Endothelial cell of umbilical vein (primary cell): ENCODE data around the gene SPC25. TPM values are rescaled to one million over a fixed set of nuclear protein-coding genes. Genes with fewer than 3 reads are reported as not detected.

ENCODE experiments used
- BruUV-seq: library from RNA; stranded (reverse); fragments of 400-500 nt; replicated peaks from 2 replicates; lab custom pipeline; 2021; lab: Mats Ljungman, UMichigan
- CTCF ChIA-PET: fragments of 300-600, 350-600 bp; sonication (Branson Sonifier 250); formaldehyde crosslinking; loops from one replicate; lab custom pipeline; 2021; ENCODE audit warnings: antibody characterized with exemption, inconsistent platforms; lab: Charles Lee
- POLR2A ChIA-PET: fragments of 300-600, 350-600 bp; sonication (Branson Sonifier 250); formaldehyde crosslinking; loops from one replicate; lab custom pipeline; 2021; ENCODE audit warnings: antibody characterized with exemption, inconsistent platforms; lab: Charles Lee
- DNase-seq: peaks from one replicate; pipeline ENCODE4 v3.0.0-alpha.2; 2011; ENCODE audit warnings: low read depth, low spot score
- FAIRE-seq: peaks from 2 replicates; lab custom pipeline; 2011; peaks lifted over from hg19 to GRCh38; lab: Jason Lieb, UNC
- H2AFZ ChIP-seq: 2 replicates; pipeline ENCODE4 v1.6.0; 2012; ENCODE audit warnings: low read depth, low read length, control low read depth, inconsistent platforms
- H3K27ac ChIP-seq: 2 replicates; pipeline ENCODE4 v1.5.1; 2011; ENCODE audit warnings: low read depth, mild to moderate bottlenecking, control low read depth, low read length, moderate library complexity; ENCODE audit not compliant: insufficient read depth
- H3K27me3 ChIP-seq, 2 experiments: 2 replicates each; pipeline versions ENCODE4 v1.6.0 to v1.6.1; 2011; ENCODE audit warnings: low read length in 2 of 2, mixed read lengths in 1 of 2; ENCODE audit not compliant: control insufficient read depth in 2 of 2, insufficient read depth in 2 of 2
- H3K36me3 ChIP-seq, 2 experiments: 2 replicates in 1 of 2; 3 replicates in 1 of 2; pipeline ENCODE4 v1.5.1; 2011; ENCODE audit warnings: low read length in 2 of 2, mild to moderate bottlenecking in 1 of 2, moderate library complexity in 1 of 2; ENCODE audit not compliant: control insufficient read depth in 2 of 2, insufficient read depth in 2 of 2; ENCODE audit errors: extremely low read depth in 1 of 2
- H3K4me1 ChIP-seq: 3 replicates; pipeline ENCODE4 v1.5.1; 2011; ENCODE audit warnings: mild to moderate bottlenecking, low read length; ENCODE audit not compliant: control insufficient read depth, insufficient read depth; ENCODE audit errors: extremely low read depth
- H3K4me2 ChIP-seq: 2 replicates; pipeline ENCODE4 v1.6.1; 2011; ENCODE audit warnings: low read length, control low read depth, mixed read lengths; ENCODE audit not compliant: insufficient read depth
- H3K4me3 ChIP-seq, 3 experiments: fragments of 200-600 bp in 1 of 3; sonication (generic), shearing (Covaris generic) in 1 of 3; replicated peaks in 1 of 3; 2 replicates each; pipeline ENCODE4 v1.5.1; 2011 to 2016; ENCODE audit warnings: control low read depth in 3 of 3, low read length in 3 of 3, mild to moderate bottlenecking in 2 of 3, inconsistent platforms in 1 of 3, low read depth in 1 of 3, moderate library complexity in 1 of 3; ENCODE audit not compliant: insufficient read depth in 1 of 3
- H3K79me2 ChIP-seq: 2 replicates; pipeline ENCODE4 v1.6.0; 2012; ENCODE audit warnings: low read length, inconsistent platforms; ENCODE audit not compliant: control insufficient read depth, insufficient read depth
- H3K9ac ChIP-seq: replicated peaks from 2 replicates; pipeline ENCODE3; 2011; ENCODE audit warnings: low read length, control low read depth; ENCODE audit not compliant: insufficient read depth; ENCODE audit errors: extremely low read depth
- H3K9me1 ChIP-seq: replicated peaks from 3 replicates; pipeline ENCODE4 v1.6.0; 2011; ENCODE audit warnings: mild to moderate bottlenecking, low read length; ENCODE audit not compliant: control insufficient read depth, insufficient read depth; ENCODE audit errors: extremely low read depth
- H3K9me3 ChIP-seq: replicated peaks from 2 replicates; pipeline ENCODE4 v1.5.1; 2012; ENCODE audit warnings: low read length, inconsistent platforms; ENCODE audit not compliant: control insufficient read depth, insufficient read depth
- H4K20me1 ChIP-seq: replicated peaks from 2 replicates; pipeline ENCODE3; 2011; ENCODE audit warnings: mild to moderate bottlenecking, low read length; ENCODE audit not compliant: control insufficient read depth, insufficient read depth; ENCODE audit errors: extremely low read depth
- GATA2 ChIP-seq: IDR thresholded peaks from 2 replicates; pipeline ENCODE4 v1.7.0; 2011; ENCODE audit warnings: low read depth, mild to moderate bottlenecking, moderate library complexity, mixed read lengths, low read length; ENCODE audit not compliant: insufficient read length, insufficient read depth
- JUN ChIP-seq: IDR thresholded peaks from 2 replicates; pipeline ENCODE4 v1.6.1; 2011; ENCODE audit warnings: borderline replicate concordance, low read depth; ENCODE audit not compliant: insufficient read length, insufficient read depth
- MYC ChIP-seq: IDR thresholded peaks from one replicate; pipeline ENCODE4 v1.6.1; 2011; ENCODE audit warnings: mild to moderate bottlenecking, low read depth, low read length
- POLR2A ChIP-seq: IDR thresholded peaks from 2 replicates; pipeline ENCODE4 v1.6.1; 2012; ENCODE audit warnings: low read depth, mild to moderate bottlenecking, control low read depth, low read length
- POLR2AphosphoS5 ChIP-seq: IDR thresholded peaks from 2 replicates; pipeline ENCODE4 v1.6.1; 2012; ENCODE audit warnings: low read depth, mild to moderate bottlenecking, control low read depth, low read length, moderate library complexity; ENCODE audit not compliant: insufficient read depth
- dilution Hi-C: fragments of 300-500 bp; cut with MboI; formaldehyde crosslinking; loops from one replicate; pipeline ENCODE4 v1.15.0; 2019; ENCODE audit warnings: low sequenced_read_pairs; ENCODE audit not compliant: extremely low pct_ligation_motif_present
- intact Hi-C: fragments of 100-400 bp; cut with micrococcal nuclease; formaldehyde crosslinking; loops from one replicate; pipeline ENCODE4 v1.10.0; 2022
- polyA plus RNA-seq, 4 experiments: library from polyadenylated mRNA; depleted of rRNA in 3 of 4; stranded (reverse) in 3 of 4; unstranded in 1 of 4; fragments of >200 nt; gene quantifications; 2 replicates each; pipeline versions ENCODE4 v1.2.1 to v1.2.3, GENCODE V29; 2011 to 2012; ENCODE audit warnings: missing spikeins in 1 of 4
- total RNA-seq: library from RNA; stranded (reverse); gene quantifications from 2 replicates; pipeline ENCODE4 v1.2.3, GENCODE V29; 2021
- TF ChIP-seq, protein P1 (sequence below), 2 donors: IDR thresholded peaks; 1 replicate in 1 of 2; 2 replicates in 1 of 2; pipeline ENCODE4 v1.5.1; 2011; ENCODE audit warnings: low read length in 2 of 2, mild to moderate bottlenecking in 2 of 2, moderate library complexity in 2 of 2, control low read depth in 1 of 2, inconsistent platforms in 1 of 2, low read depth in 1 of 2; ENCODE audit not compliant: insufficient read depth in 1 of 2; ENCODE audit errors: extremely low read depth in 1 of 2
- TF ChIP-seq, protein P2 (sequence below): IDR thresholded peaks from 2 replicates; pipeline ENCODE4 v1.6.1; 2011; ENCODE audit not compliant: insufficient read depth, insufficient read length

Gene SPC25
- total and polyA plus RNA-seq, 2 donors (not counting 3 experiments of a cell fraction or from before 2014, with no cell fraction given) = 10.1 to 24.2 TPM

DNA sequence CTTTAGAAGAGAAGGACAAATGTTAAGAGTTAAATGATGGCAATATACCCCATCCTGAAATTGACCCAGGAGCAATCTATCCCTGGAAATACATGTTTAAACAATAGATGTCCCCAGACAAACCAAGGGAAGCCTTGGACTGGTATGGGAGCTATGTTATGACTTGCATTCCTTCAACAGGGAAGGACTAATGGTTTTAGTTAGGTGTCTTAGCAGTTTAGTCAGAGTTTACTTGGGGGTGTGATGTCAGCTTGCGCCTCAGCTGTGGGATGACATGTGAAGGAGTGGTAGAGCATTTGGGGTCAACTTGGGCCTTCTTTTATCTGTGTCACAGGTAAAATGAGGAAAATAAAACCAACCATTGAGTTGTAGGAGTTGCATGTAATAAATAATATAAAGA lies 36.8 kb downstream of the SPC25 start:
- Histone ChIP-seq H3K9ac (no peak overlapping the region), H3K4me3 (no peak overlapping the region), H3K9me1 (no peaks in the 10 kb centered on the region), H2AFZ (no peak overlapping the region), H3K27me3 (no peaks in the 10 kb centered on the region), H3K27ac (no peak overlapping the region), H4K20me1 (no peaks in the 10 kb centered on the region), H3K36me3 (no peaks in the 10 kb centered on the region), H3K79me2 (no peaks in the 10 kb centered on the region), H3K4me2 (no peak overlapping the region), H3K9me3 (no peaks in the 10 kb centered on the region), H3K4me1 (peaks cover 2% of the 10 kb centered on the region)
- ChIA-PET POLR2A (no interaction called here), CTCF (no interaction called here)
- TF ChIP-seq JUN = no peak
- TF ChIP-seq, protein P1, sequence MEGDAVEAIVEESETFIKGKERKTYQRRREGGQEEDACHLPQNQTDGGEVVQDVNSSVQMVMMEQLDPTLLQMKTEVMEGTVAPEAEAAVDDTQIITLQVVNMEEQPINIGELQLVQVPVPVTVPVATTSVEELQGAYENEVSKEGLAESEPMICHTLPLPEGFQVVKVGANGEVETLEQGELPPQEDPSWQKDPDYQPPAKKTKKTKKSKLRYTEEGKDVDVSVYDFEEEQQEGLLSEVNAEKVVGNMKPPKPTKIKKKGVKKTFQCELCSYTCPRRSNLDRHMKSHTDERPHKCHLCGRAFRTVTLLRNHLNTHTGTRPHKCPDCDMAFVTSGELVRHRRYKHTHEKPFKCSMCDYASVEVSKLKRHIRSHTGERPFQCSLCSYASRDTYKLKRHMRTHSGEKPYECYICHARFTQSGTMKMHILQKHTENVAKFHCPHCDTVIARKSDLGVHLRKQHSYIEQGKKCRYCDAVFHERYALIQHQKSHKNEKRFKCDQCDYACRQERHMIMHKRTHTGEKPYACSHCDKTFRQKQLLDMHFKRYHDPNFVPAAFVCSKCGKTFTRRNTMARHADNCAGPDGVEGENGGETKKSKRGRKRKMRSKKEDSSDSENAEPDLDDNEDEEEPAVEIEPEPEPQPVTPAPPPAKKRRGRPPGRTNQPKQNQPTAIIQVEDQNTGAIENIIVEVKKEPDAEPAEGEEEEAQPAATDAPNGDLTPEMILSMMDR (IDR thresholded peaks at IDR 0.05; ENCODE audit: extremely low read depth in 1 of 2, insufficient read depth in 1 of 2, low read depth in 1 of 2, low read length in 2 of 2) = no peak
- TF ChIP-seq MYC = no peak
- TF ChIP-seq POLR2A = no peak
- TF ChIP-seq POLR2AphosphoS5 = no peak
- TF ChIP-seq, protein P2, sequence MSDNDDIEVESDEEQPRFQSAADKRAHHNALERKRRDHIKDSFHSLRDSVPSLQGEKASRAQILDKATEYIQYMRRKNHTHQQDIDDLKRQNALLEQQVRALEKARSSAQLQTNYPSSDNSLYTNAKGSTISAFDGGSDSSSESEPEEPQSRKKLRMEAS = no peak
- no peak for TF ChIP-seq GATA2
- intact Hi-C loops = no loop called here
- no TSS peak for BruUV-seq
- DNase-seq (no peak), FAIRE-seq (no peak)
- dilution Hi-C loops = no loop called here
